GM15510 (cell line): Measurements from ENCODE around the gene CLEC1A.

Experiments used
- POLR2A ChIP-seq: IDR thresholded peaks from 3 replicates; pipeline ENCODE4 v1.6.1; 2011; ENCODE audit warnings: borderline replicate concordance; ENCODE audit not compliant: insufficient read length; ENCODE audit errors: extremely low read depth

CLEC1A gene

DNA sequence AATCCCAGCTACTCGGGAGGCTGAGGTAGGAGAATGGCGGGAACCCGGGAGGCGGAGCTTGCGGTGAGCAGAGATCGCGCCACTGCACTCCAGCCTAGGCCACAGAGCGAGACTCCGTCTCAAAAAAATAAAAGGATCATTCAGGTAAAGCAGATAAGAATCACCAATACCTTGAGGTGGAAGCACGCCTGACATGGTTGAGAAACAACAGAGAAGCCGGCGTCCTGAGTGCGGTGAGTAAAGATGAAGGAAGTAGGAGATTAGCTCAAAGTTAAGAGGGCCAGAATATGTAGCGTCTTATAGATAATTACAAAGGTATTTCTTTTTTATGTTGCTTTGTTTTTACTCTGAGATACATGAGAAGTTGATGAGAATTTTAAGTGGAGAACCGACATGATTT, 16.5 kb upstream of the CLEC1A start:
- TF ChIP-seq POLR2A = no peak

DNA sequence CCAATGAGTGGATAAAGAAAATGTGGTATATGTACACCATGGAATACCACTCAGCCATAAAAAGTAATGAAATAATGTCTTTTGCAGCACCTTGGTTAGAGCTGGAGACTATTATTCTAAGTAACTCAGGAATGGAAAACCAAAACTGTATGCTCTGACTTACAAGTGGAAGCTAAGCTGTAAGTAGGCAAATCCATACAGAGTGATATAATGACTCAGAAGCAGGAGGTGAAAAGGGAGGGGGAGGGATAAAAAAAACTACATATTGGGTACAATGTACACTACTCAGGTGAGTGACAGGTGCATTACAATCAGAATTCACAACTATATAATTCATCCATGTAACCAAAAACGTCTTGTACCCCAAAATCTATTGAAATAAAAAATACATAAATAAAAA, 15.1 kb upstream of the CLEC1A start:
- no peak for TF ChIP-seq POLR2A

DNA sequence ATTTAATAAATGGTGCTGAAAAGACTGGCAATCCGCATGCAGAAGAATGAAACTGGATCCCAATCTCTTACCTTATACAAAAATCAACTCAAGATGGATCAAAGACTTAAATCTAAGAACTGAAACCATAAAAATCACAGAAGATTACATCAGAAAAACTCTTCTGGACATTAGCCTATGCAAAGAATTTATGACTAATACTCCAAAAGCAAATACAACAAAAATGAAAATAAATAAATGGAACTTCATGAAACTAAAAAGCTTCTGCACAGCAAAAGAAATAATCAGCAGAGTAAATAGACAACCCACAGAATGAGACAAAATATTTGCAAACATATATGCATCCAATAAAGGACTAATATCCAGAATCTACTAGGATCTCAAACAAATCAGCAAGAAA, 14.3 kb upstream of the CLEC1A start:
- TF ChIP-seq POLR2A = no peak

DNA sequence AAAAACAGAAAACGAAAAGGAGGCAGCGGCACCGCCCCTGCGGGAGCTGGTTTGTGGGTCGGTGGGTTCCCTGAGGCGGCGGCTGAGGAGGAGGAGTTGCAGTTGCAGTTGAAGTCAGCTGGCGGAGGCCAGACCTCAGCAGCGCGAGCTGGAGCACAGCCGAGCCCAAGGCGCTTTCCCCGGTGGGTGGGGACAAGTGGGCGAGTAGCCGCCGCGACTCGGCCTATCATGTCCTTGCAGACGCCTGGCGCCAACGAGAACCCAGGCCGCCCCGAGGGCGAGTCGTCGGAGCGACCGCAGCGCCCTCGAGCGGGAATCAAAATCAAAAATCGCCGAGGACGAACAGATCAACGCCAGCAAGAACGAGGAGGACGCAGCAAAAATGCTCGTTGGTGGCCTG, 12.7 kb upstream of the CLEC1A start:
- no peak for TF ChIP-seq POLR2A

DNA sequence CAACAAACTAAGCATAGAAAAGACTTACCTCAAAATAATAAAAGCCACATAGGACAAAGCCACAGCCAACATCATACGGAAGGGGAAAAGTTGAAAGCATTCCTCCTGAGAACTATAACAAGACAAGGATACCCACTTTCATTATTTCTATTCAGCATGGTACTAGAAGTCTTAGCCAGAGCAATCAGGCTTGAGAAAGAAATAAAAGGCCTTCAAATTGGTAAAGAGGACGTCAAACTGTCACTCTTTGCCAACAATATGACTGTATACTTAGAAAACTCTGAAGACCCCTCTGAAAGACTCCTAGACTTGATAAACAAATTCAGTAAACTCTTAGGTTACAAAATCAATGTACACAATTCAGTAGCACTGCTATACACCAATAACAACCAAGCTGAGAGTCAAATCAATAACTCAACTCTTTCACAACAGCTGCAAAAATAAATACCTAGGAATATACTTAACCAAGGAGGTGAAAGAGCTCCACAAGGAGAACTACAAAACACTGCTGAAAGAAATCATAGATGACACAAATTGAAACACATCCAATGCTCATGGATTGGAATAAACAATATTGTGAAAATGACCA, 11.6 kb upstream of the CLEC1A start:
- TF ChIP-seq POLR2A = no peak

DNA sequence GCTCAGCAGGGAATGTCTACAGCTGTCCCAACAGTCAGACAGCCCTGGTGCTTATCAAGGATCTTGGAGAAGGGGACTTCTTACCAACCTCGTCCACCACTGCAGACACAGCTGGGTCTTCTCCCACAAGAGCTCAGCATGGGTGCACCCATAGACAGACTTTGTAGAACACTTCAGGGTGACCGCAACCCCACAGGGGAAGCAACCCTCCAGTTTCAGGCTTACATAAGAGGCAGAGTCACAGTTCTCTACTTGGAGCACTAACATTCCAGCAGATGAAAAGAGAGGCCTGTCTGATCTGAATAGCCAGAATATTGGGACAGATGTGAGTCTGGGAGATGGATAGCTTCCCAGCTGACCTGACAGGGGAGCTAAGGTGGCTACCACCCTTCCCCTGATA, 3.5 kb upstream of the CLEC1A start:
- no peak for TF ChIP-seq POLR2A

DNA sequence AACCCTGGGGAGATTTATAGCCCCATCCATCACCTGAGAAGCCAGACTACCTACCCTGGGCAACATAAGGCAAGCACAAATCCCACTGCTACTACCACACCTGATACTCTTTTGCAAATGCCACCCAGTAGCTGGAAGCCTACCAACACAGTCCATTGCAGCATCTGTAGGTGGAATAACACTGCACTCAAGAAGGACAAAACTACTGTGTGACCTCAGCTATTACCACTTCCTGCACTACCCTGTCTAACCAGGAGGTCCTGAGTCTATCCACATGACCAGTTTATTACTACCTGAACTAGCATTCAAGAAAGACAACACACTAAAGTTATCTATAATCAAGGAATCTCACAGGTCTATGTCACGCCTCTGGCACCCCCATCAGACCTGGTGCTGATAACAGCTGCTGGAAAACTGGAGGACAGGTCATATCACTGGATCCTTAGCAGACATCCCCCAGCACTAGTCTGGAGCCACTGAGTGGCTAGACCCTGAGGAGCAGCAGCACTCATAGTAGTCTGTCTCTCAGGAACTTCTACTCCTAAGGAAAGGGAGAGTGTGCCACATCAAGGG, 2.9 kb upstream of the CLEC1A start:
- no peak for TF ChIP-seq POLR2A

DNA sequence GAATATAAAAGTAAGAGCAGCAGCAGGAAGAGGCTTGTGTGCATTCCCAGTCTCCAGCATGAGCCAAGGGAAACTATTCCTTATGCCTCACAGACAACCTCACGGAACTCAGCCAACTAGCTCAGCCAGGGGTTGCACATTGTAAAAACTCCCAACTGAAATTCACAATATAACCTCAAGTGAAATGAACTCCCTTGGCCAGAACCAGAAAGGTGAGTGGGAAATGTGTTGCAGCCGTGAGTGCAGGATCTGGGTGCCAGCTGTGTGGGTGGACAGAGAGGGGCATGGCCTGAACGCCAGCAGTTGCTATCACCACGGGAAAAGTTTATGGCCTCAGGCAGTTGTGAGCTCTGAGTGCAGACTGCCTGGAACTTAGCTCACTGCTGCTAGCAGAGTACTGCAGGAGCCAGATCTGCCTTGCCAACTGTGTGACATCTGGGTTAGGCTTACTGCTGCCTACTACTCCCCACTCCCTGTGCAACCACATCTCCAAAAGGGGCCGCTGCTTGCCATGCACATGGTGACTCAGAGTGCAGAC, 2.3 kb upstream of the CLEC1A start:
- TF ChIP-seq POLR2A = no peak

DNA sequence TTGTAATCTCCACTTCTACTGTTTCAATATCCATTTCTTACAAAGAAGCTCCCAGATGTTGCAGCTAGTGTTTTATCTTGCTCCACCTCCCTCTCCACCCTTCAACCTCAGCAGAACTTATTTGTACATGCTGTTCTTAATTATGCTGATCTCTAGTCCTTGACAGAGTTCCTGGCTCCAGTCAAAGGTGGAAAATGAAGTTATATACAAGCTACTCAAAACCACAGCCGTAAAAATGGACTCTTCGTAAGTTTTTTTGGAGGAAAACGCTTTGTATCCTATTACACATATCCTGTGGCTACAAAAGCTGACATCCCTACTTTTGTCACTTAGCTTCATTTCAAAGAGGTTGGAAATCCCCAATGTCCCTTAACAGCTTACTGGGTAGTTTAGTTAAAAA, 1.3 kb downstream of the CLEC1A start:
- TF ChIP-seq POLR2A = no peak

DNA sequence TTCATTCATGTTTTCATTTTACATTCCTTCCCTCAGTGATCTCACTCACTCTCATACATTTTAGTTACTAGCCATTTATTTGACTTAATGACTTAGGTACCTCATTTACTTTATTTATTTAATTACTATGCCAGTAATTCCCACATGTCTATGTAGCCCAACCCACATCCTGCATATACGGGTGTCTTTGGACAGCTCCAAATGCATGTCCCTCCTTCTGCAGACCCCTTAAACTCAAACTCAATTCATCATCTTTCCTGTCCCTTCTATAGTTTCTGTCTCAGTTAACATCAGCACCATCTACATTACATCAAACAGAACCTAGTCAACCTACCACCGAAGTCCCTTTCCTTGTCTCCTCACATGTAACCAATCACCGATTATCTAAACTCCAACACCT, 2.8 kb downstream of the CLEC1A start:
- no peak for TF ChIP-seq POLR2A

DNA sequence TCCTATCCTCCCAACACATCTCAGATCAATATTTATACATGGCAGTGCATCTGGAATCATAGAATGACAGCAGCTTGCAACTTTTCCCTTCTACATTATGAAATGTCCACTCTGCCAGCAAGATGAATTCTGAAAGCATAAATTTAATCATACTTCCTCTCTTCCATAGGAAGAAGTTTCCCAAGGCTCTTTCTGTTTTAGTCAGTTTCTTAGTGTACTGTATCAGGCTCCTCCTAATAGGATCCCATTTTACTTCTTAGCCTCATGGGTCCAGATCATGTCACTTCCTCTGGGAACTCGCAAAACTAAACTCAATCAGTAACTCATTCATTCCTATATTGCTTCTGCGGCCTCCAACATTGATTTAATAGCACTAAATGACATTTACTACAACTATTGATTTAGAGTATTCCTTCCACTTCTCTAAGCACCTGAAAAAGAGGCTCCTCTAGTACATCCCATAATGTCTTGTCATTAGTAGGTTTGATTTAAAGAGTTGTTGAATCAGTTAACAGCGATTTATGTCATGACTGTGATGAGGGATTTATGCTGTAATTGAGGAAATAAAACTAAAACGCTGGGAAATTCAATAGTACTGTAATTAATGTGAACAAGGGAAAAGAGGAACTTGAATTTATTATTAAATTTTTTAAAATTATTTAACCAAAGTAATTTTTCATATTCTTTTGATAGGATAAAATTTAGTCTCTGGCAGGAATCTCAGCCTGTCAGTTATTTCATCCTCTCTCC, 4.0 kb downstream of the CLEC1A start:
- TF ChIP-seq POLR2A = no peak

DNA sequence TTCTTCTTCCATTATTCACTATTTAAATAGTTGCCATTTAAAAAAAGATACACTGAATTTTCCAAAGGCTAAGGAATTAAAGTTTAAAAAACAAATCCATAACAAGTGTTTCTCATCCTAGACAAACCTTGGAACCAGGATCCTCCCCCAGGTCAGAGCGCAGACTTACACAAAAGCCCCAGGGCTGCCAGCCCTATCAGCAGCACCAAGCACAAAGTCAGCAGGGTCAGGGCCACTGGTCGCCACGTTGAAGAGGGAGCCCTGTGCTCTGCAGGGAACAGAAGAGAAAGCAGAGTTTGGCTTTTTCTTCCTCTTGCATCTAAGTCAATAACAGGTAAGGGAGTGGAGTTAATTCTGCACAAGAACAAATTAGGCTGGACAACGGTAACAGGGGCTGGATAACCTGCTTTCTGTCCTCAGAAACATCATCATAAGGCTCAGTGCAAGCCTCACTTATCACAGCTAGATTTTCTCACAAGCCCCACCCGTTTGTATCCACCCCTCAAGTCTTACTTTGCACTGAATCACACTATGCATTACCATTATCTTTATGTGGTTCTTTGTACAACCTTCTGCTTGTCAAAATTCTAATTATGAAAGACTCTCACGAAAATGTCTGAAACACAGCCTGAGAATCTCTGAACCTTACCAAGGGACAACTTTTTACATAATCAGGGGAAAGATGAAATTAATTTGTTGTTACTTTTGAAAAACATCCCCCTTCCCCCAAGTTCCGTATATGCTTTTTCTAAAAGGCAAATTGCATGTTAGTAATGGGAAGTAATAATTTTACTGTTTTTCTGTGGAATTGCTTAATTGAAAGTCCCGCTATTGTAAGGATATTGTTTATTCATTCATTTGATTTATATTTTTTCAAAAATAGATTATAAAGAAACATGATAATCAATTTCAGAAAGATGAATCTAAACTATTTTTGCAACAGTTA, 9.6 kb downstream of the CLEC1A start:
- no peak for TF ChIP-seq POLR2A

DNA sequence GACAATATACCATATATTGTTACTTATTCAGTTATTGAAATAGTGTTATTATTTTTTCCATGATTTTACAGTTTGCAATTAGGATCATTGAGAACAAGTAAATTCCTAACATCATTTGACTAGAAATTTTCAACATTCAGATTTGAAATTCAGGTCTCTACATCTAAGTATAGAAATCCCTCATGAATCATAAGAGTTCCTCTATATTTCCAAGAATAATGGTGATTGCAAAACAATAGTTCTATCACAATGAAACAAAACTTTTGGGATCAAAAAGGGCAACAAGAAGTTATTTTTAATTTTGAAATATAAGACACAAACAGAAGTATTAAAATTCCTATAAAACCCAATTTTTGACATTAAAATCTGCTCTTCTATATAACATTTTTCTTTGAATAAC, 10.8 kb downstream of the CLEC1A start:
- no peak for TF ChIP-seq POLR2A

DNA sequence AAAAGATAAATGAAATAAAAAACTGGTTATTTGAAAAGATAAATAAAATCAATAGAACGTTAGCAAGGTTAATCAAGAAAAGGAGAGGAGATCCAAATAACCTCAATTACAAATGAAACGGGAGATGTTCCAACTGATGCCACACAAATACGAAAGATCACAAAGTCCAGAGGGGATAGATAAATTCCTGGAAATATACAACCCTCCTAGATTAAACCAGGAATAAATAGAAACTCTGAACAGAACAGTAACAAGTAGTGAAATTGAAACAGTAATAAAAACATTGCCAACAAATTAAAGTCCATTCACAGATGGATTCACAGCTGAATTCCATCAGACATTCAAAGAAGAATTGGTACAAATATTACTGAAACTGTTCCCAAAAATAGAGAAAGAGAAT, 12.4 kb downstream of the CLEC1A start:
- no peak for TF ChIP-seq POLR2A

DNA sequence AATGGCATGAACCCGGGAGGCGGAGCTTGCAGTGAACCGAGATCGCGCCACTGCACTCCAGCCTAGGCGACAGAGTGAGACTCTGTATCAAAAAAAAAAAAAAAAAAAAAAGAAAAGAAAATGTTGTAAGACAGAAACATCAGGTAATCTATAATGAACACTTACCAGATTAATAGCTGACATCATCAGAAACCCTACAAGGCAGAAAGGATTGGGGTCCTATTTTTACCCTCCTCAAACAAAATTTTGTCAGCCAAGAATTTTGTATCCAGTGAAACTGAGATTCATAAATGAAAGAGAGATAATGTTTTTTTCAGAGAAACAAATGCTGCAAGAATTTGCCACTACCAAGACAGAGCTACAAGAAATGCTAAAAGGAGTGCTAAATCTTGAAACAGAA, 14.1 kb downstream of the CLEC1A start:
- TF ChIP-seq POLR2A = no peak
